HG03520 (cell line): ENCODE measurements around the gene SUMF1.
A peak's percentile ranks its signal among the peaks of the same experiment; 100 is the strongest.

Source experiments
- ATAC-seq: cut with Tn5 transposase; IDR thresholded peaks from one replicate; pipeline ENCODE4 v1.9.1; 2021; ENCODE audit warnings: mild to moderate bottlenecking, moderate library complexity; ENCODE audit not compliant: unreplicated experiment

Gene SUMF1

DNA sequence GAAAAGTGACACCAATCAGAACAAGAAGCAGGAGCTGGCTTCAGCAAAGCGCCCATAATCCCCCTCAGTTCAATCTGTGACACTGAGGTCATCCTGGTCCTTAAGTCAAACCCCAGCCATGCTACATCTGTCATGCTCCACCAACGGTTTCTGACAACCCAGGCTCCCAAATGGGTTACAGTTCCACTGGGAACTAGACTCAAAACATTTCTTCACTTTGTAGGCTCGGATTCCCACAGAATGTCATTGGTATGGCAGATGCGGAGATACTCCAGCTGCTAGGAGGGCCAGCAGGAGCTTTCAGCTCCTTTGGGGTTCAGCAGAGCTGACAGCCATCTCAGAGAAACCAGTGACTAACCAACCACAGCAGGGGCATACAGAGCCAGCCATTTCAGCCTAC lies 48.9 kb downstream of the SUMF1 start:
- ATAC-seq: no peak

DNA sequence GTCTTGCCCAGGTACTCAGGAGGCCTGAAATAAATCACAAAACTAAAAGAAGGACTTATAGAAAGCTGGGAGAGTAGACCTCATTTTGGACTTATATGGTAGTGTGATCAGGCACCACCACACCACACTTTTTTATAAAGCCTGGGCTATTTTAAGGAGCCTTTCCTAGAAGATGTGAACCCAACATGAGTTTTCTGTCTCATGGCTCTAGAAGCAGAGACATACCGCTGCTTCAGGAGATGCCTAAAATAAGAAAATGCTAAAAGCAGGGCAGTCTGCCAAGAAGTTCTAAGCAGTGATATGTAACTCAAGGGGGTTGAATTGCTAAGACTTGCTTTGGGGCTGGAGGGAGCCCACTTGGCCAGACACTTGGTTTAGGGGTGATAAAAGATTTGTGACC lies 49.6 kb downstream of the SUMF1 start:
- no peak for ATAC-seq

DNA sequence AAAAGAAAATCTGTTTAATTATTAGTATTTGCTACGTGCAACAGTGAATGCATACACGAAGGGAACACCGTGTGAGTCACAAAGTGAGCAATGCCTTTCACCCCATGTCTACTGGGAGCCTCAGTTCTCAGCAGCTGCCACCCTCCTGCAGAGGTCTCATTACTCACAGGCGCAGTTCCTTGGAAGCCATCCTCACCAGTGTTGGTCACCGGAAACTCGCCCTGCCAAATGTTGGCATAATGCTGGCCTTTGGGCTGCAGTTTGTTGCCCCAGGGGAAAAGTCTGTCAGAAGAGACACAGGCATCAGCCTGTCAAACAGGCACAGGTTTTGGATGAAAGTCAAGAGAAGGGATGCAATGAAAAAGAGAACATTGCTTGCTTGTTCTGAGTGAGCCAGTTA lies 50.1 kb downstream of the SUMF1 start:
- no peak for ATAC-seq

DNA sequence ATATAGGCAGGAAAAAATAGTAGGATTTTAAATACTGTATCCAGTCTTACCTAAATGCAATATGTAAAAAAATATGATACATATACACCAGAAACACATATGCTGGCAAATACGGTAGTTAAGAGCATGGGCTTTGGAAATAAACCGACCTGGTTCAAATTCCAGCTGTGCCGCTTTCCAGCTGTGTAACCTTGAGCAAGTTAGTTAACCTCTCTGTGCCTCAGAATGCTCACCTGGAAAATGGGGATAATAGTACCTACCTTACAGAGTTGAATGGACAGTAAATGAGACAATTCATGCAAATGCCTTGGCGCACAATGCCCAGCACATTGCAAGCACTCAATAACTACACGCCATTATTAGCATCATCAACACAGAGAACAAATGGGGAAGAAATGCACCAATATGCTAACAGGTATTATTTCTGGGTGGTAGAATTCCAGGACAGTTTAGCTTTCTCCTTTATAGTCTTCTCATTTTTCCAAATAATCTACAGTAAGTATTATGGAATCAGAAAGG lies 50.6 kb downstream of the SUMF1 start:
- ATAC-seq: no peak

DNA sequence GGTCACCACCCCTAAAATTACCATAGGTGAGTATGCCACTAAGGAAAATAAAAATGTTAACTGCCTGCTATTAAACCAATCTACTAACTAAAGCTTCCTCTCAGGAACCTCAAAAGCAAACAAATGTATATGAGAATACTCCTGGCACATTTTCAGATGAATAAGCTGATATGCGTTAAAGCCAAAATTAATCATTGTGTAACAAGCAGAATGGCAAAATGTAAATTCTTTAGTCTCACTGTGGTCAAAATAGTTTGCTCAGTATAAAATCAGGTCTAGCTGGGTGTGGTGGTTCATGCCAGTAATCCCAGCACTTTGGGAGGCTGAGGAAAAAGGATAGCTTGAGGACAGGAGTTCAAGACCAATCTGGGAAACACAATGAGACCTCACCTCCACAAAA lies 53.6 kb downstream of the SUMF1 start:
- no peak for ATAC-seq

DNA sequence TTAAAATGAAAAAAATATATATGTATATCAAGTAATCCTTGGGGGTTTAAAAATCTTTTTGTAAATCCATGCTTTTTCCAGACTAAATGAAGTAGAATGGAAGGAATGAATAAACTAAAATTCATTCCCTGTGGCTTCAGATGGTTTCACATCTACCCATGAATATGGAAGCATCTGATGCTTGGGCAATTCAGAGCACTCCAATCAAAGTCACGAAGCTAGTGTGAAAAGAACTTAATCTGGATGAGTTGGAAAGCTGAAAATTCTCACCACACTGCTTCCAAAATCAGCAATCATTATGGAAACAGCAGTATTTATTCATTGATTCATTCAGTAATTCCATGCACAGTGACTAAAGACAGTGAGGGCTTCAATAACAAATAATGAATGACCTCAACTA lies 55.2 kb downstream of the SUMF1 start:
- ATAC-seq: no peak

DNA sequence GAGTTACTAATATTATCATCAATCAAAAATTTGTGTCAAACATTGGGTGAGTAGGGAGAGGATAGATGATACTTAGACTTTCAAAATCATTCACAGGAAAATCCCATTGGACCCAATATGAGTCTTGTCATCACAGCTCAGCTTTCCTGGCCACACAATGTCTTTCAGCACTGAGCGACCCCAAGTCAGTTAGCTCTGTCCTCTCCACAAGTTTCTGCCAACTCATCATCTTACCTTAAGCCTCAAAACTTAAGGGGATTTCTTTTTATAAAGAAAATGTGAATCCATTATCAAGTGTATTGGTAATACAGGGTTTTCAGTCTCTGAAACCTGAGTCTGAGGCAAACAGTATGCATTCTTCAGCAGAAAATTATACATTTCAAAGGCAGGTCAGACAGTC lies 55.8 kb downstream of the SUMF1 start:
- no peak for ATAC-seq

DNA sequence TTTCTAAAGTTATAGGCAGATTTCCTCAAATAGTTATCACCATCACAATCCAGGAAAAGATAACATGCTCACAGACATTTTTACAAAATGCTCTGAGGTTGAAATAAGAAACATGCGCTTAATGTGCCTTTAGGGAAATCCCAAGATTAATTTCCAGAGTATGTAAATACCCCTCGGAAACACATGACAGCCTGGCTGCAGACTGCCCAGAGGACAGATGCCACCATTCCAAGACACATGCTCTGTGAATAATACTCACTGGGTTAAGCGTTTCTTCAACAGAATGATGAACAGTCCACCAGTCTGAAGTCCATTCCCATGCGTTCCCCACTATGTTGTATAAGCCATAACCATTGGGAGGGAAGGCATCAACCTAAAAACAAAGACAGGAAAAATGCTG lies 56.5 kb downstream of the SUMF1 start:
- ATAC-seq: no peak

DNA sequence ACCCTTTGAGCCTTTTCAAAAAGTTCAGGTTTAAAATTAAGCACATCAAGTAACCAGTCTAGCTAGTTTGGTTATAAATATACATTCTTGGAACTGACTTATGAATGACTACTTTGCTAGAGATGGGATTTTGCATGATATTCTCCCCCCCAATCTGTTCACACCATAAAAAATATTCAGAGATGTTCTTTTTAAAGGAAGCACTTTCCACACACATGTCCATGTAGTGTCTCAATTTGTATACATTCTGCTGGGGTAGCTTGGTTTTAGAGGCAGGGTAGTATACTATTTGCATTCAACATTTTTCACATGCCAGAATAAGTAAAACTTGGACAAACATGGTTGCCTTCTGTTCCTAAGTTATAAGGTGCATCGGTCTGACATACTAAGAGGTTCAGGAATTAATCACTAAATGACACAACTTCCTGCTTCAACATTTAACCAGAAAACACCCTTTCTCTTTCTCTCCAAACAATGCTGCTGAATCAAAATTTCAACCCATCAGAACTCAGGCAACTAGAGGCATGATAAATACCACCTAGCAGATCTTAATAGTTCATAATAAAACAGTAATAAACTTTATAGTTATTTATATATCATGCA lies 57.0 kb downstream of the SUMF1 start:
- no peak for ATAC-seq

DNA sequence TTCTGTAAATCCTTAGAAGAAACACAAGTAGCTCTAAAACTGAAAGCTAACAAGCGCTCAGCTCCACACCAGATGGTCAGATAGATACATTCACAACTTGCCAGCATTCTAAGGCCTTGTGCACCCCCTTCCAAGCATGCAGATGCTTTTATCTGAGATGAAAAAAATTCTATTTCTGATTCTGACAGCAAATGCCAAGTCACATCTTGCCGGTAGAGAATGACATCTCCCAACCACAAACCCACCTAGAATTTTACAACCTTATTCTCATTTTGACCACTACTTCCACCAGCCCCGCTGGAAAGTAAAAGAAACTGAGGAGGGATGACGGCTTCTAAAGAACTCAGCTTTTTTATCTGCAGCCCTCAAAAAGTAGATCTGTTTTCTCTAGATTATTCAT lies 57.7 kb downstream of the SUMF1 start:
- no peak for ATAC-seq

DNA sequence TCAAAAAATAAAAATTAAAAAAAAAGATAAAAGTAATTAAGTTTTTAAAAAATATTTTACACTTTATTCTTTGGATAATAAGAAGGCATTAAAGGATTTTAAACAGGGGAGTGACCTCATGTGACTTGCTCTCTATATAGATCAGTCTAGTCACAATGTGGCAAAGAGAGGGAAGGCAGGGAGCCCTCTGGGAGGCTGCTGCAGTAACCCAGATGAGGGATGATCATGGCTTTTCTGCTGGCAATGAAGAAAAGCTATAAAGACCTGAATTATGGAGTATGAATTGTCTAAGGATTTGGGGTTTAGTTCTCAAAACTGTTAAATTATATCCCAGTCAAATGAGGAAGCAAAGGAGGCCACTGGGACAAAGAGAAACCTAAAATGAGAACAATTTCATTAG lies 58.1 kb downstream of the SUMF1 start:
- no peak for ATAC-seq

DNA sequence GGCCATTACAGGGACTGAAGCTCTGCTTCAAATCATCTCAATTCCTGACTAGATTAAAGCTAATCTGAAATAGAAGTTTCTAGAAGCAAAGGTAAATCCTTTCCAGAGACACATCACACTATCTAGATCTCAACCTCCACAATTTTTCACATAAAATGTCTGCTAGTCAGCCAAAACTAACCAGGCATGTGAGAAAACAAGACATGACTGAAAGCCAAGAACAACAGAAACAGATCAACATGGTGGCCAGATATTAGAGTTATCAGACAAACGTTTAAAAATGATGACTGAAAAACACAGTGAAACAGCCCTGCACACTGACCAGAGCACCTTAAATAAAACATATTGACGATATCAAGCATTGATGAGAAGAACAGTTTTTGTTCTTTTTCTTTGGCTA lies 59.1 kb downstream of the SUMF1 start:
- ATAC-seq: no peak

DNA sequence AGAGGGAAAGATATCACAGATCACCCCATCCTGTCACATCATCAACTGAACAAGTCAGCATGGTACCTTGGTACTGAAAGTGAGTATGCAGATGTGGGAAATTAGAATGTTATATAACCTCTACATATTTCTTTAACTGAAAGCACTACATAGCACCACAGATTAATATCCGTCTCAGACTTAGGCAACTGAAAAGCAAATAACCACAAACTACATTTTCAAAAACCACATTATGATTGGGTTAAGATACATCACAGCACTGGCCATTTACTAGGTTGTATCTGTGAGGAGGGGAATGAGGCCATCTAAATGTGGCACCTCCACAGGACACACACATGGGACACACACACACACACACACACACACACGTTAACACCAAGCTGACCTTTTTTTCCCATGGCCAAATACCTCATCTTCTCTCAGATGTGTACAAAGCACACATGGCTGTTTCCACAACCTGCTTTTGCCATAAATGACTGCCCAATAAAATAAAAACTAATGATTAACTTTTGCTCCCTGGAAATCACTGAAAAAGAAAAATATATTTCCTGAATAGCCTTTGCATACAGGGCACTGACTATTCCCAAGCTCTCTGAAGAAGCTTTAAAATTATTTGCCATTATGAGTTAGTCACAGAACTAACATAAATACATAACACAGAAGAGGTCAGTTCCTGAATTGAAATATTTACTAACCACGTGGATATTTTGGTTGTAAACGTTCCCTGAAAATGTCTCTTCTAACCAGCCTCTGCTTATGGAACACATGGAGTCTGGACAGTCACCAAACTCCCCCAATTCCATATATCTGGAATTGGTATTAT lies 60.1 kb downstream of the SUMF1 start:
- peak; percentile 69 for ATAC-seq

DNA sequence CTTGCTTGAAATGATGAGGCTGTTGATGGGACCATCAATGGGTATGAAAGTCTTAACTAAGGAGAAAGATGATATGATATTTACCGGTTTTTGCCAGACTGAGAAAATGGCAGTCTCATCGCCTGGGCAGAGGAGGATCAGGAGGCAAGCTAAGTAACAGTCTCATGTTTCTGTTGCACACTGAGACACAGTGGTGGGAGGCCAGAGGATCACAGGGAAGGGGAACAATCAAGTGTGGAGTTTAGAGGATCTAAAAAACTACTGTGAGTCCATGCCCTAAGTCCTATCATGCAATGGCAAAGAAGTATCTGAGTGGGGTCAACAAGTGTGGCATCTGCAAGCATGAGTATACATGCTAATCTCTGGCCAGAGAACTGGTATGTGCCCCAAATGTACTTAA lies 62.2 kb downstream of the SUMF1 start:
- ATAC-seq: no peak

DNA sequence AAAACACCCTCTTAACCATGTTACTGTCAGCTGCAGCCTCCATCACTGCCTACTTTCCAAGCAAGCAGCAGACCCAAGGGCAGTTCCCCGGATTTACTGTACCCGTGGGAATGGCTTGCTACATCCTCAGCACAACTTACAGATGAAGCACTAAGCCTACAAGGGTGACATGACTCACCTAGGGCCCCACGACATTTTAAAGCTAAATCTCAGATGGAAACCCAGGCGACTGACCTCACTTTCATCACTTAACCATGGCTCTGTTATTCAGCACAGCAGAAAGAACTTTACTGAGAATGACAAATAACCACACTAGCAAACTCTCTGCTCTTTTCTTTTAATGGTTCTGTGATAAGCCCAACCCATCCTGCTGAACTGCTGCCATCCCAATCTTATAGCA lies 65.6 kb downstream of the SUMF1 start:
- ATAC-seq: no peak

DNA sequence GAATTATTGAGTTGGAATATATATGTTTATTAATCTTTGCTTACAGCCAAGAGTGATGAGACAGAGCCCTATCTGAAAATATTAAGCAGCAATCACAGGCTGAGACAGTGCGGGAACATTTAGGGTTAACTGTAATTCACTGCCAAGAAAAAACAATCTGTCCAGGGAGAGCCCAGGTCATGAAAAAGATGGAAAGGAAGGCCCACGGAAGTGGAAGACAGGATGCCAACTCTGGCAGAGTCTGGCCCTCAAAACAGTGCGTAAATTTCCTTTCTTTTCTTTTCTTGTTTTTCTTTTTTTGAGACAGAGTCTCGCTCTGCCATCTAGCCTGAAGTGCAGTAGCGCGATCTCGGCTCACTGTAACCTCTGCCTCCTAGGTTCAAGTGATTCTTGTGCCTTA lies 67.6 kb downstream of the SUMF1 start:
- no peak for ATAC-seq

DNA sequence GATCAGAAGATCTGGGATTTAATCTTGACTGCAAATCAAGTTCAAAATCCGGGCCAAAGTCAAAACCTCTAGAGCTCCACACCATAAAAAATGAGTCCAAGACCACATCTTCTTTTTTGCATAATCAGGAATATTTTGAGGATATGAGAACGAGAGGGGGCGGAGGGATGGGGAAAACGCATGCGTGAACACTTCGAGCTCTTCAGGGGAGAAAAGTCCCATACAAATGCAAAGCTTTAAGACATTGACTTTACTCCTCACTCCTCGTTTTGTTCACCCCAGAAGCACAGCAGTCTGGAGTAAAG lies 68.2 kb downstream of the SUMF1 start:
- no peak for ATAC-seq

DNA sequence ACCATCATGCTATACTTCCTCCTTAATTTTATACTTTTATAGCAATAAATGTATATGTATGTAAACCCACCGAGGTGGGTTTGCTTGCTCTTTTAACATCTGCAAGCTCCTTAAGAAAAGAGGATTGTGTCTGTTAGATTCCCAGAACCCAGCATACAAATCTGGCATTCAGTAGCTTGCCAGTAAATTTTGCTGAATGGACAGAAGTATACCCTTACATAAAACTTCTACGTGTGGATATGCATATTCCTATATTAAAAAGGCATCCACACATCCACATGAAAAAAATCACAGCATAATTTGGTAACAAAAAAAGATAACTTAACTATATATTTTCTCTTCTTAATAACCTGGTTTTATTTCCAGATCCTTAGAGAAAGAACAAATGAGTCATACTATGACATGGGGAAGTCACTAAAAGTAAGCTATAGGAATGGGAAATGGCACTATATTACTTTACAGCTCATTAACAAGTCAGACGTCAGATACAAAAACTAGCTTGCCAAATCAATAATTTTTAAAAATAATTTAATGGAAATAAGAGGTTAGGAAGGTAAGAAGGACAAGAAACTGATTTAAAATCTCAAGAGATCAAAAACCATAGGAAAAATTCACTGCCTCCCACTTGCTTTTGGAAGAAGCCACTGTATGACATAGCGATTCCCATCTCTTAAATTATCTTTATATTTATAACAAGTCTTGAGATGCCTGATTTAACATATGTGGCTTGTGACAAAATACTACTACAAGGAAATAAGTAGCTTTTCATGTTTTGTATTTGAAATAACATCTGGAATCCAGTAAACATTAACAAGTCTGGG lies 68.7 kb downstream of the SUMF1 start:
- no peak for ATAC-seq

DNA sequence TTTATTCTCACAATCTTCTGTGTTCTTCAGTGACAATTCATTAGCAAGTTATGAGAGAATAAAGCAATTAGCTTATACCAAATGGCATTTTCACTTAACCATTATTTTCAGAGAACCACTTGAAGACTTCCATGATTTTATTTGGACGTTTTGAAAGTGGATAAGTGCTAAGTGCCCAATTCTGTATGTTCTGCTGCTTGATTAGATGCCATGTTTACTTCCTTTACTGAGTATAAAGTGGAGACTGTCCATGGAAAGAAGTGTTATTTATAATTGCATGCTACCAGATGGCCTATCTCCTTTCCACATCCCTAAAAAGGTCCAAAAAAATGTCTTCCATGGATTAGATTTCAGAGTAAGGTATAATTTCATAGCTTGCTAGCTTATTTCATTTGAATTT lies 69.6 kb downstream of the SUMF1 start:
- ATAC-seq: no peak

DNA sequence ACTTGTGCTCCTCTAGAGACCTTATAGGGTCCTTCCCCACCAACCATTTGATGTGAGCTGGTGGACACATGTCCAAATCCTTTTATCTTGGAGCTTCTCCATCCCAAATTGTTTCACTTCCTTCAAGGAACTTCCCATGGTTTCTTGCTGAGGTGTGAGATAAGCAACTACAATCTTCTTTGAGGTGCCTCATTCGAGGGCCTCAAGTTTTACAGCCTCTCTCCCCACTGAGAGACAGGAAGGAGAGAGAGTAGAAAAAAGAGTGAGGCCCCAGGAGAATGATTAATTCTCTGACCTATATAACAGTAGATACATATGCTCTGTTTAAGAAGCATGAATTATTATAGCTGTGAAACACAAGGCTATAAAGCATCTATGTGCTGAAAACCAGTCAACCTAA lies 70.5 kb downstream of the SUMF1 start:
- no peak for ATAC-seq

DNA sequence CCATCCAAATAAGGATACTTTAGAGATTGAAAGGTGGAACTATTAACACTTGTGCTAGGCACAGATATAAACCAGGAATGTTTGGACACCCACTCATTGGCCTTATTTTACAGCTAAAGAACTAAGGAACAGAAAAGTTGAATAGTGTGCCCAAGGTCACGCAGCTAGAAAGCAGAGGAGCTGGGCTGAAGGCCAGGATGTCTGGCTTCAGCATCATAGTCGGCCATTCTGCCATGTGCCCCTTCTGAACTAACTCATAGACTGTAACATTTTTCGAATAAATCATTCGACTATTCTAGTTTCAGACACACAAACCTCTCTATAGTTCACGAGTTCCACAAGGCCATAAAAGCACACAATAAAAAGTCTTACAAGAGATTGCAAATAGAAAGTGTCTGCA lies 71.1 kb downstream of the SUMF1 start:
- ATAC-seq: no peak

DNA sequence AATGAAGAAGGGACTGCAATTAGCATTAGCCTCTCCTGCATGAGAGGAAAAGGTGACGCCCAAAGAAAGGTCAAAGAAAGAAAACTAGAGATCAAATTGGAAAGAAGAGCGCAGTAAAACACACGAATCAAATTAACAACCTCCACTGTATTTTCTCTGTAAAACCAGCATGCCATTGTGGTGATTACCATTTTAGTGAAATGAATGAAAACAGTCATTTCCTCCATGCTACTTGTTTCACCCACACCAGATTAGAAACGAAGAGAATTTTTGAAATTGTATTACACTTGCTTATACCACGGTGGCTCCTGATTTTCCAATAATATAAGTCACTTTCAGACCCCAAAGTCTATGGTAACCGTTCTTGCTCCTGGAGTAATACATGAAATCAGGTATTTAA lies 71.6 kb downstream of the SUMF1 start:
- ATAC-seq: no peak
